Renal cortical epithelial cell (primary cell): ENCODE results near the gene CORO1C. TPM values are rescaled to one million over a fixed set of nuclear protein-coding genes. Genes with fewer than 3 reads are reported as not detected.
"Not testable (repeated sequence)": the region's sequence is repeated elsewhere in the genome, so short reads cannot be mapped to it uniquely, and the experiment has no call there.

Experiments used
- DNase-seq: peaks from one replicate; pipeline ENCODE4 v3.0.0-alpha.2; 2011; ENCODE audit warnings: low read depth
- total RNA-seq: library from RNA; depleted of rRNA; stranded (reverse); fragments of >200 nt; gene quantifications from 2 replicates; pipeline ENCODE4 v1.2.3, GENCODE V29; 2014

Gene CORO1C
- total RNA-seq, 1 donor from 2014 or later, result 235 TPM

DNA sequence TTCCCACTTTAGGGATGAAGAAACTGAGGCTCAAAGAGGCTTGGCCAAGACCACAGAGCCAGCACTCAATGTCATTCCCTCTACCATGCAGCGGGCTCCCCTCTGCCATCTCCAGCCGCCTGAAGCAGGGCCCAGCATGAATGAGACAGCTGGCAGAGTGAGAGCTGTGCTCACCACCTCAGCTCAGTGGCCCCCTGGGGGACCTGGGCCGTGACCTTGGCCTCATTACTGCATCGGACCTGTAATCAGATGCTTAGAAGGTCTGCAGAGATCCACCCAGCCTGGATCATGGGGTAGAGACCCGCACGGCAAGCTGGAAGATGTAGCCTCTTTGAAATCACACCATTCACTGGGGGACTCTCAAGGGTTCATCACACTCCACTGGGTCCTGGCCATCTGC lies 22.7 kb upstream of the CORO1C start:
- no peak for DNase-seq

GRCh38 chr12:108752387-108752786 lies 21.1 kb upstream of the CORO1C start:
- no peak for DNase-seq

GRCh38 chr12:108751821-108752220 lies 20.5 kb upstream of the CORO1C start:
- DNase-seq, result no peak

- not testable (repeated sequence) for DNase-seq
Observed at GRCh38 chr12:108751003-108751402, 19.7 kb upstream of the CORO1C start.

GRCh38 chr12:108750526-108750925 lies 19.2 kb upstream of the CORO1C start:
- no peak for DNase-seq

DNA sequence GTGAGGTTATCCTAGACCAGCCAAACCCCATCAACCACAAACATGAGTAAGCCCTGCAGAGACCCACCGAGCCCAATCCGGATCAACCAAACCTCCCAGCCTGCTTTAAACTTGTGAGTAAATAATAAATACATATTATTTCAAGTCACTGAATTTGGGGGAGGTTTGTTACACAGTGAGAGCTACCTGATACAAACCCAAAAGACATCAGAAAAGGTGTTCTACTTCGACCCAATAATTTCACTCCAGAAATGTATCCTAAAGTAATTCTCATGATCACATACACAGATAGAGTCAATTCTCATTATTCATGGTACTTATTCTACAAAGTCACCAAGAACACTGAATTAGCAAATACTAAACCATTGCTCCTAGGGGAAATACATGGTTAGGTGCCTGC lies 16.2 kb upstream of the CORO1C start:
- no peak for DNase-seq

DNA sequence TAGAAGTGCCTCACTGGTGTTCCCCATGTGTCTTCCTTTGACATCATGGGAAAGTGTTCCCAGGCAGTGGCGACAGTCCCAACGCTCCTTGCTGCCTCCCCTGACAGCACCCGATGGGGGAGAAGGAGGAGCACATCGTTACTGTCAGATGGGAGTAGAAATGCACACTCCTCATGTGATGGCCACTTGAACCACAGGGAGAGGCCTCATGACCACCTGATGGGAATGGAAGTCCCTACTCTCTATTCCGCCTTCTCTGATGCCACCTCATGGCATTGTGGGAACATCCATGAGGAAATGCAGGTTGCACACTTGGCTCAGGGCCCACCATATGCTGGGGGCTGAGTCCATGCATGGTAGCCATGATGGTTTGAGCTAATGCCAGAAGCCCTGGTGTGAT lies 14.3 kb upstream of the CORO1C start:
- no peak for DNase-seq

GRCh38 chr12:108744021-108744897 lies 12.9 kb upstream of the CORO1C start:
- DNase-seq, result no peak

- DNase-seq, result no peak
Observed at GRCh38 chr12:108738170-108738569, 6.9 kb upstream of the CORO1C start.

DNA sequence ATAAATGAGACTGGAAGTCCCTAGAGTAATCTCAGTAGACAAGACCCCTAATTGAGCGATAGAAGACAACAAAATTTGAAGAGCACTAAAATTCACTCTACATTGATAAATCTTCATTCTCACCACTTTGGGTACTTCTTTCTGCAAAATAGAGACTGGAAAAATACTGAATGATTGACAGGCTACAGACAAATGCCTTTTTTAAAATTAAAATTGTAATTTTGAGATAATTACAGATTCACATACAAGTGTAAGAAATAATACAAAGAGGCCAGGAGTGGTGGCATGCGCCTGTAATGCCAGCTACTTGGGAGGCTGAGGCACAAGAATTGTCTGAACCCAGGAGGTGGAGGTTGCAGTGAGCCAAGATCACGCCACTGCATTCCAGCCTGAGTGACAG lies 4.5 kb upstream of the CORO1C start:
- DNase-seq, result no peak

GRCh38 chr12:108734200-108734906 lies 3.0 kb upstream of the CORO1C start:
- DNase-seq, result peak; percentile 98

DNA sequence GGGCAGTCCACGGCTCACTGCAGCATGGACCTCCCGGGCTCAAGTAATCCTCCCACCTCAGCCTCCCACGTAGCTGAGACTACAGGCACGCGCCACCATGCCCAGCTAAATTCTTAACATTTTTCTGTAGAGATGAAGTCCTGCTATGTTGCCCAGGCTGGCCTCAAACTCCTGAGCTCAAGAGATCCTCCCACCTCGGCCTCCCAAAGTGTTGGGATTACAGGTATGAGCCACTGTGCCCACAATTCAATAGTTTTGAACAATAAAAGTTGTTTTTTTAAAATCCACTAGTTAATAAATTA lies 1.9 kb upstream of the CORO1C start:
- DNase-seq, result not testable (repeated sequence)

GRCh38 chr12:108732489-108733229 lies 1.3 kb upstream of the CORO1C start:
- no peak for DNase-seq

DNA sequence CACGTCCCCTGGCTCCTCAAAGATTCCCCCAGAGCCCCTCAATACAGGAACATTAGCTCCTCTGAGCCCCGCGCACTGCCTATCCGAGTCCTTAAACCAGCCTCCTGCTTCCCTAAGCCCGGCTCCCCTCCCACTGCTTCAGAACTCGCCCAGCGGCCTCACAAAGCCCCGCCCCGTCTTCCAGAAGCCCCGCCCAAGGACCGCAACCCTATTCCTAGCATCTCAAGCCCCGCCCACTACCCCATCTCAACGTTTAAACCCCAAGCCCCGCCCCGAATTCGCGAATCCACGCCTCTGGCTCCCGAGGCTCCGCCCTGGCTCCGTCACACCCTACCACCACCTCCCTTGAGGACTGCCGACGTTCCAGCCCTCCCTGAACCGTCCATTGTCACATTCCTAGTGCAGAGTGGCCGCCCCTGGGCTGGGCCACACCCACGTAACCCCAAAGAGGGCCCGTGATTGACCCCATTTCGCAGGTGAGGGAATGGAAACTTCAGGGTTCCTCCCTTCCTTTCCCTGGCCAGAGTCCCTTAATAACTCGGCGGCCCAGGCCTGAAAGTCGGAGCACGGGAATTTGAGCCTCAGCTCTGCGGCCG lies 646 bp upstream of the CORO1C start:
- DNase-seq, result peak; percentile 91

- peak; percentile 52 for DNase-seq
Observed at GRCh38 chr12:108730365-108731104, 783 bp downstream of the CORO1C start.

DNA sequence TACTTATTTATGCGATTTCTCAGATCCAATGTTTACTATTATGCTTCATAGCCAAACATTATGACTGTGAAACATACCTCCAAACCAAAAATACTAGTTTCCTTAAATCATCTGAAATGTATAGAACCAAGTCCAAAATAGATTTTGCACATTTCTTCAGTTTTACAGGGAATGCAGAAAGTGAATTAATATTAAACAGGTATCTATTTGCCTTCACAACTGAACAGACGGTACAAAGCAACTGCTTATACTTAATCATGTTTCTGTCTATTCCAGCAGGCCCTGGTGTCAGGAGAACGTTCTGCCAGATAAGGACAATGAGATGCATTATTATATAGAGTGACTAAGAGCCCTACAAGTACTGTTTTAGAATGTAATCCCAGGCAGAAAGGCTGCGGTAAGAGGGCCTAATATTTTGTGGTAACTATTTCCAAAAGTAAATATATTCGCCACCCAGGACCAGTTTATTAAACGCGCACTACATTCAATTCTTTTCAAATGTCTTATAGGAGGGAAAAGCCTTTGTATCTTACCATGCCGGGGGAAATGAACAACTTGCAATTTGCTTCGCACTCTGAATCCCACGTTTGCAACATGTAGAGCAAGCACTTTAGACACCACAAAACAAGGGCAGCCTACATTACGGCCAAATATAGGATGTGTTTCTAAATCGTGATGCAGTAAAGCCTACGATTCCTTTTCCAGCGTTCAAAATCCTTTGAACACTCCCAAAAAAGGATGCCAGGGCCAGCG lies 1.5 kb downstream of the CORO1C start:
- DNase-seq, result no peak

DNA sequence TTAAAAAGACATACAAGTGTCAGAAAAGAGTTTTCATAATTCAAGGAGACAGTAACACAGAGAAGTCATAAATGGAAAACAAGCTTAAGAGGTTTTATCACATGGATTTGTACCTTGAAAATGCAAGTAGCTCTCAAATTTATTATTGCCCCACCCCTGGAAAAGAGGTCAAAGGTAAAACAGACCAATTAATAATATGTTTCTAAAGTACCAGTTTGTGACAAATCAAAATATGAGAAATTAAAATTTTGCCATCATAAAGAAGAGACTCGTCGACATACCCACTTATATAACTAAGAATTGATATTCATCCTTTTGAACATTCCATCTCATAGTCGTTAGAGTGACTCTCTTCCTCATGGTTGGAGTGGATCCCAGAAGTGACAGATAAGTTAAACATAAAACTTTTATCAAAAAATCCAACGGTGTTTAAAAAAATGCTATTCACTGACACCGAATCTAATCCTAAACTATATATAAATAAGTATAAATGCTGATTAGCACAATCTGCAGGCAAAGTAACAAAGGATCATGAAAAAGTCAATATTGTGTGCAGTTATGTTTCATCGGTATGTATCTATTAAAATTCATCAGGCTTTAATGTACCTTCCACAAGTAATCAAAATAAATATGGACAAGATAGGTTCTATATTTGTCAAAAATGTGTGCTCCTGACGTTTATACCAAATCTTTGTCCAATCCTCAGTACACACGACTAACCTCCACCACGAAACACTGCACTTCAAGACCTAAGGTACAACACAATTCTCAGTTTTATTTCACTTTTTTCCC lies 2.3 kb downstream of the CORO1C start:
- DNase-seq, result no peak

DNA sequence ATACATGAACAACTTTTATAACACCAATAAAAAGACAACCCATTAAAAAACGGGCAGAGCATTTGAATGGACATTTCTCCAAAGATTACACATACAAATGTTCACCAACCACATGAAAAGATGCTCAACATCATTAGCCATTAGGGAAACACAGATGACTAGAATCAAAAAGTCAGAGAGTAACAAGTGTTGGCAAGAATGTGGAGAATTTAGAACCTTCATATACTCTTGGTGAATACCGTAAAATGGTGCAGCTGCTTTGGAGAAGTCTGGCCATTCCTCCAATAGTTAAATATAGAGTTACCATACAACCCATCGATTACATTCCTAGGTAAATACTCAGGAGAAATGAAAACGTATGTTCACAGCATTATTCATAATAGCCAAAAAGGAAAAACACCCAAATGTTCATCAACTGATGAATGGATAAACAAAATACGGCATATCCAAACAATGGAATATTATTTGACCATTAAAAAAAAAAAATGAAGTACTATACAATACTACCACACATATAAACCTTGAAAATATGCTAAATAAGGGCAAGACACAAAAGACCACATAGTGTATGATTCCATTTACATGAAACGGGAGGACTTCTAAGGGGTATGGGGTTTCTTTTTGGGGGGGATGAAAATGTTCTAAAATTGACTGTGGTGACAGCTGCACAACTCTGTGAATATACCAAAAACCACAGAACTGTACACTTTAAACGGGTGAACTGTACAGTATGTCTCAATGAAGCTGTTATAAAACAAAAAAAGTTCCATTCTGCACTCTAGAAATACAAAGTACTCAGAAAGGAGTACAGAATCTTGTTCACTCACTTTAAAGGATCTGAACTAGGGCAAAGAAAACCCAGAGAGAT lies 3.2 kb downstream of the CORO1C start:
- DNase-seq, result no peak

DNA sequence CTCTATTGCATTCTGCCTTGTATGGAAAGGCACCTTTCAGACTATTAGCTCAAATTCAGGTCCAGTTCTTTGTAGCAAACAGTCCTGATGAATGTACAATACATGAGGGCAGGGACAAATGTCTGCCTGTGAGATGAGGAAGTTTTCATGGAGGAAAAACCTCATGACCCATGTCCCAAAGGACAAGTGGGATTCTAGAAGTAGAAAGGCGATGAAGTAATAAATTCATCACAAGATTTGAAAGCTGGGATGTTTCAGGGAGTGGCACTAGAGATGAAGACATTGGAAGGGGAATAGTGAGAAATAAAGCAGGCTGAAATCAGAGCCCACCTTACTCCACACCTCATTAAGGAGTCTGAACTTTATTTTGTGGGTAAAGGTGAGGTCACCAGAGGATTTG lies 4.2 kb downstream of the CORO1C start:
- no peak for DNase-seq
